Measurements from ENCODE around the gene PAM. TPM values are rescaled to one million over a fixed set of nuclear protein-coding genes. Genes with fewer than 3 reads are reported as not detected.

Gene PAM
- total RNA-seq, 1 experiment from 2014 or later: 131 TPM

GRCh38 chr5:102753889-102754766 is 977 bp upstream of the PAM start:
- CTCF ChIA-PET: no interaction called here
- in situ Hi-C loops (cut with HindIII; ENCODE audit: low pct_unique_long_range_greater_than_20kb, low sequenced_read_pairs): no loop called here
- DNase-seq (ENCODE audit: low read depth, low spot score): no peak

DNA sequence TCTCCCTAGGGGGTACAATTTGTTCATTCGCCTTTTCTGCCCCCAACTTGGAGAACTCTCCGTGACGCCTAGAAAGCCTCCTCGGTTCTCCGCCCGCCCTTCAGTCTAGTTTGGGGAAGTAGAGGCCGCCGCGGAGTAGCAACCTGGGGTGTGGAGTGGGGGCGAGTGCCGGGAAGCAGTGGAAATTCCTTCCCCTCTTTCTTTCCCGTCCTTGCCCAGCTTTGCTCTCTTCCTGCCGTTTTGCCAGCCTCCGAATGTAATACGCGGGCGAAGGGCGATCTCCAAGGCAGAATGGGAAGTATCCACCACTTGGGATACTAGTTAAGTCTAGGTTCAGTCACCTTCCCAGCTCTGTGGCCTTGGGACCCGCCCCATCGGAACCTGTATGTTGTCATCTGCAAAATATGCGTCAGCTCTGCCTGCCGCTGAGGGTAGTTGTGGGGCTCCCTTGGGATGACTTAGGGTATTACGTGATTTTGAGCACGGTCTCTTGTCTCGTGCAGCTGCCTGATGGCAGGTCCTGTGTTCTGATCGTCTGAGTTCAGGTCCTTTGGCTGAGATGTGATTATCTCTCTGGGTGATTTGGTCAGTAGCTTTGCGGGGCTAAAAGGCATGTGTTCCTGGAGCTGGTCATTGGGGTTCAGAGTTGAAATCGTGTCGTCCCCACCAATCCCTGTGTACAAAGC is 724 bp downstream of the PAM start:
- Histone ChIP-seq H3K27me3 (ENCODE audit: control insufficient read depth, insufficient read depth, low read length) (no peaks in the 10 kb centered on the region), H3K4me3 (ENCODE audit: low read depth in 2 of 2, low read length in 2 of 2) (peak overlapping the region; percentile 93 to 94), H3K4me1 (ENCODE audit: control insufficient read depth, insufficient read depth, low read length) (peaks cover 10% of the 10 kb centered on the region), H3K36me3 (ENCODE audit: control insufficient read depth, insufficient read depth, low read length) (peaks cover 5% of the 10 kb centered on the region; the same call in 1 of the 2 replicates), H3K27ac (ENCODE audit: low read length) (peak overlapping the region; percentile 78), H3K9me3 (ENCODE audit: control insufficient read depth, insufficient read depth, low read depth, low read length) (no peaks in the 10 kb centered on the region)
- in situ Hi-C loops (cut with HindIII; ENCODE audit: low pct_unique_long_range_greater_than_20kb, low sequenced_read_pairs): no loop called here
- ATAC-seq (peak; percentile 63), DNase-seq (ENCODE audit: low read depth, low spot score) (no peak)
- CTCF ChIA-PET: no interaction called here
- TF ChIP-seq, protein P1, sequence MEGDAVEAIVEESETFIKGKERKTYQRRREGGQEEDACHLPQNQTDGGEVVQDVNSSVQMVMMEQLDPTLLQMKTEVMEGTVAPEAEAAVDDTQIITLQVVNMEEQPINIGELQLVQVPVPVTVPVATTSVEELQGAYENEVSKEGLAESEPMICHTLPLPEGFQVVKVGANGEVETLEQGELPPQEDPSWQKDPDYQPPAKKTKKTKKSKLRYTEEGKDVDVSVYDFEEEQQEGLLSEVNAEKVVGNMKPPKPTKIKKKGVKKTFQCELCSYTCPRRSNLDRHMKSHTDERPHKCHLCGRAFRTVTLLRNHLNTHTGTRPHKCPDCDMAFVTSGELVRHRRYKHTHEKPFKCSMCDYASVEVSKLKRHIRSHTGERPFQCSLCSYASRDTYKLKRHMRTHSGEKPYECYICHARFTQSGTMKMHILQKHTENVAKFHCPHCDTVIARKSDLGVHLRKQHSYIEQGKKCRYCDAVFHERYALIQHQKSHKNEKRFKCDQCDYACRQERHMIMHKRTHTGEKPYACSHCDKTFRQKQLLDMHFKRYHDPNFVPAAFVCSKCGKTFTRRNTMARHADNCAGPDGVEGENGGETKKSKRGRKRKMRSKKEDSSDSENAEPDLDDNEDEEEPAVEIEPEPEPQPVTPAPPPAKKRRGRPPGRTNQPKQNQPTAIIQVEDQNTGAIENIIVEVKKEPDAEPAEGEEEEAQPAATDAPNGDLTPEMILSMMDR (IDR thresholded peaks at IDR 0.05): no peak
- intact Hi-C loops (cut with micrococcal nuclease; ENCODE audit: unreplicated experiment): no loop called here
- no TSS peak for BruUV-seq (replicated peaks)
- POLR2A ChIA-PET: no interaction called here

More at GRCh38 chr5:102753889-102754766, 977 bp upstream of the PAM start:
- intact Hi-C loops (cut with micrococcal nuclease; ENCODE audit: unreplicated experiment): no loop called here
- BruUV-seq (replicated peaks): no TSS peak
- peaks cover 10% of the 10 kb centered on the region for H3K4me1 ChIP-seq (ENCODE audit: control insufficient read depth, insufficient read depth, low read length)
- TF ChIP-seq TCF7L2 (IDR thresholded peaks at IDR 0.05; ENCODE audit: low read depth, low read length): no peak
- TF ChIP-seq, protein P2, sequence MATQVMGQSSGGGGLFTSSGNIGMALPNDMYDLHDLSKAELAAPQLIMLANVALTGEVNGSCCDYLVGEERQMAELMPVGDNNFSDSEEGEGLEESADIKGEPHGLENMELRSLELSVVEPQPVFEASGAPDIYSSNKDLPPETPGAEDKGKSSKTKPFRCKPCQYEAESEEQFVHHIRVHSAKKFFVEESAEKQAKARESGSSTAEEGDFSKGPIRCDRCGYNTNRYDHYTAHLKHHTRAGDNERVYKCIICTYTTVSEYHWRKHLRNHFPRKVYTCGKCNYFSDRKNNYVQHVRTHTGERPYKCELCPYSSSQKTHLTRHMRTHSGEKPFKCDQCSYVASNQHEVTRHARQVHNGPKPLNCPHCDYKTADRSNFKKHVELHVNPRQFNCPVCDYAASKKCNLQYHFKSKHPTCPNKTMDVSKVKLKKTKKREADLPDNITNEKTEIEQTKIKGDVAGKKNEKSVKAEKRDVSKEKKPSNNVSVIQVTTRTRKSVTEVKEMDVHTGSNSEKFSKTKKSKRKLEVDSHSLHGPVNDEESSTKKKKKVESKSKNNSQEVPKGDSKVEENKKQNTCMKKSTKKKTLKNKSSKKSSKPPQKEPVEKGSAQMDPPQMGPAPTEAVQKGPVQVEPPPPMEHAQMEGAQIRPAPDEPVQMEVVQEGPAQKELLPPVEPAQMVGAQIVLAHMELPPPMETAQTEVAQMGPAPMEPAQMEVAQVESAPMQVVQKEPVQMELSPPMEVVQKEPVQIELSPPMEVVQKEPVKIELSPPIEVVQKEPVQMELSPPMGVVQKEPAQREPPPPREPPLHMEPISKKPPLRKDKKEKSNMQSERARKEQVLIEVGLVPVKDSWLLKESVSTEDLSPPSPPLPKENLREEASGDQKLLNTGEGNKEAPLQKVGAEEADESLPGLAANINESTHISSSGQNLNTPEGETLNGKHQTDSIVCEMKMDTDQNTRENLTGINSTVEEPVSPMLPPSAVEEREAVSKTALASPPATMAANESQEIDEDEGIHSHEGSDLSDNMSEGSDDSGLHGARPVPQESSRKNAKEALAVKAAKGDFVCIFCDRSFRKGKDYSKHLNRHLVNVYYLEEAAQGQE (IDR thresholded peaks at IDR 0.05; ENCODE audit: insufficient read depth in 1 of 2, low read depth in 2 of 2, low read length in 1 of 2): no peak
- no peak for TF ChIP-seq SIN3A (IDR thresholded peaks at IDR 0.05; ENCODE audit: borderline replicate concordance, insufficient read depth, low read depth, low read length)
- no peak for TF ChIP-seq POLR2AphosphoS5 (IDR thresholded peaks at IDR 0.05; ENCODE audit: low read depth, low read length)
- TF ChIP-seq, protein P1 (IDR thresholded peaks at IDR 0.05): no peak
- peak overlapping the region; percentile 77 for H3K27ac ChIP-seq (ENCODE audit: low read length)
- no peaks in the 10 kb centered on the region for H3K9me3 ChIP-seq (ENCODE audit: control insufficient read depth, insufficient read depth, low read depth, low read length)
- ATAC-seq: no peak; the same call in 1 of the 2 replicates
- peak overlapping the region; percentile 93 to 94 for H3K4me3 ChIP-seq (ENCODE audit: low read depth in 2 of 2, low read length in 2 of 2)
- H3K27me3 ChIP-seq (ENCODE audit: control insufficient read depth, insufficient read depth, low read length): no peaks in the 10 kb centered on the region
- H3K36me3 ChIP-seq (ENCODE audit: control insufficient read depth, insufficient read depth, low read length): peaks cover 5% of the 10 kb centered on the region; the same call in 1 of the 2 replicates
- POLR2A ChIA-PET: no interaction called here

Data from Panc1 (cell line).